Tibial nerve (tissue), 4 donors: ENCODE results near the gene BRIP1. TPM values are rescaled to one million over a fixed set of nuclear protein-coding genes. Genes with fewer than 3 reads are reported as not detected.

ENCODE experiments used
- DNase-seq, 2 donors: peaks; one replicate each; pipeline ENCODE4 v3.0.0-alpha.2; 2019; ENCODE audit warnings: low spot score in 2 of 2
- H3K27ac ChIP-seq, 4 donors: fragments of 200-600 bp; sonication (generic) in 3 of 4; one replicate each; pipeline ENCODE4 v1.5.1; 2017 to 2019; ENCODE audit warnings: mild to moderate bottlenecking in 1 of 4
- H3K27me3 ChIP-seq, 2 donors: fragments of 200-600 bp; sonication (generic) in 1 of 2; one replicate each; pipeline versions ENCODE4 v1.5.1 to v1.6.0; 2017 to 2019
- H3K36me3 ChIP-seq, 3 donors: fragments of 200-600 bp; sonication (generic); one replicate each; pipeline ENCODE4 v1.5.1; 2018 to 2019
- H3K4me1 ChIP-seq, 4 donors: fragments of 200-600 bp; sonication (generic) in 3 of 4; one replicate each; pipeline ENCODE4 v1.5.1; 2017 to 2019
- H3K4me3 ChIP-seq, 4 donors: fragments of 200-600 bp; sonication (generic) in 3 of 4; one replicate each; pipeline ENCODE4 v1.5.1; 2017 to 2019; ENCODE audit warnings: mild to moderate bottlenecking in 1 of 4, moderate library complexity in 1 of 4
- H3K9me3 ChIP-seq, 4 donors: fragments of 200-600 bp; sonication (generic) in 3 of 4; one replicate each; pipeline ENCODE4 v1.5.1; 2017 to 2019
- CTCF ChIP-seq, 5 experiments: fragments of 200-600 bp in 3 of 5; fragments of 450-650 bp in 2 of 5; sonication (generic) in 3 of 5; IDR thresholded peaks; one replicate each; pipeline ENCODE4 v1.5.1; 2016 to 2019; ENCODE audit warnings: antibody characterized with exemption in 5 of 5, mild to moderate bottlenecking in 3 of 5, moderate library complexity in 2 of 5
- EP300 ChIP-seq, 2 donors: sonication (generic); formaldehyde crosslinking; IDR thresholded peaks; one replicate each; pipeline ENCODE4 v1.6.1; 2017; ENCODE audit warnings: antibody characterized with exemption in 2 of 2, mild to moderate bottlenecking in 1 of 2
- POLR2A ChIP-seq, 2 donors: fragments of 450-650 bp; IDR thresholded peaks; one replicate each; pipeline ENCODE4 v1.6.1; 2017; ENCODE audit warnings: antibody characterized with exemption in 2 of 2, mild to moderate bottlenecking in 2 of 2, moderate library complexity in 2 of 2
- WGBS, 2 donors: methylation state at CpG; one replicate each; pipeline ENCODE4 v1.1.5; 2018; 5-methylcytosine and 5-hydroxymethylcytosine counted together
- total RNA-seq, 4 donors: library from RNA; depleted of rRNA; stranded (reverse); fragments of >200 nt; gene quantifications; one replicate each; pipeline ENCODE4 v1.1.0, GENCODE V29; 2016

The BRIP1 gene
- total RNA-seq, 4 donors from 2014 or later, result 0.42 to 3.9 (median 0.89) TPM

GRCh38 chr17:61710546-61710945, 152.8 kb downstream of the BRIP1 start:
- Histone ChIP-seq H3K9me3 (peaks cover 0 to 5% (median under 1%) of the 10 kb centered on the region in 4 donors), H3K27ac (no peak overlapping the region), H3K4me3 (no peak overlapping the region), H3K36me3 (no peaks in the 10 kb centered on the region), H3K4me1 (no peaks in the 10 kb centered on the region), H3K27me3 (no peaks in the 10 kb centered on the region)
- TF ChIP-seq POLR2A (IDR thresholded peaks at IDR 0.05) (no peak), EP300 (IDR thresholded peaks at IDR 0.05) (no peak), CTCF (IDR thresholded peaks at IDR 0.05) (no peak)
- WGBS, 2 donors, result 96 to 97% methylated on average over 4 of the region's 4 CpGs
- no peak for DNase-seq

GRCh38 chr17:61709567-61709966, 153.8 kb downstream of the BRIP1 start:
- no peak overlapping the region for H3K27ac ChIP-seq
- H3K4me1 ChIP-seq, result no peaks in the 10 kb centered on the region
- no peaks in the 10 kb centered on the region for H3K27me3 ChIP-seq
- TF ChIP-seq POLR2A (IDR thresholded peaks at IDR 0.05) (no peak), EP300 (IDR thresholded peaks at IDR 0.05) (no peak), CTCF (IDR thresholded peaks at IDR 0.05) (no peak)
- 89 to 93% methylated on average over 1 of the region's 1 CpG for WGBS, 2 donors
- DNase-seq, result no peak
- H3K9me3 ChIP-seq, result peaks cover 0 to 5% (median 0%) of the 10 kb centered on the region in 4 donors
- no peaks in the 10 kb centered on the region for H3K36me3 ChIP-seq
- no peak overlapping the region for H3K4me3 ChIP-seq

- H3K36me3 ChIP-seq, result no peaks in the 10 kb centered on the region
- H3K27me3 ChIP-seq, result no peaks in the 10 kb centered on the region
- no peak overlapping the region for H3K4me3 ChIP-seq
- no peak for DNase-seq
- 95 to 98% methylated on average over 3 of the region's 3 CpGs for WGBS, 2 donors
- H3K9me3 ChIP-seq, result peaks cover 0 to 24% (median 13%) of the 10 kb centered on the region in 4 donors
- no peak overlapping the region for H3K27ac ChIP-seq
- no peaks in the 10 kb centered on the region for H3K4me1 ChIP-seq
- TF ChIP-seq EP300 (IDR thresholded peaks at IDR 0.05) (no peak), CTCF (IDR thresholded peaks at IDR 0.05) (no peak), POLR2A (IDR thresholded peaks at IDR 0.05) (no peak)
Observed at GRCh38 chr17:61704935-61705449, 158.3 kb downstream of the BRIP1 start.

- Histone ChIP-seq H3K27ac (no peak overlapping the region), H3K4me3 (no peak overlapping the region), H3K36me3 (no peaks in the 10 kb centered on the region), H3K4me1 (no peaks in the 10 kb centered on the region), H3K27me3 (no peaks in the 10 kb centered on the region), H3K9me3 (peaks cover 0 to 39% (median 20%) of the 10 kb centered on the region in 4 donors)
- 95% methylated on average over 3 of the region's 3 CpGs for WGBS, 2 donors
- no peak for TF ChIP-seq CTCF (IDR thresholded peaks at IDR 0.05)
- TF ChIP-seq POLR2A (IDR thresholded peaks at IDR 0.05), result no peak
- no peak for TF ChIP-seq EP300 (IDR thresholded peaks at IDR 0.05)
- no peak for DNase-seq
Observed at GRCh38 chr17:61702450-61702849, 160.9 kb downstream of the BRIP1 start.

GRCh38 chr17:61701978-61702377, 161.3 kb downstream of the BRIP1 start:
- no peak for TF ChIP-seq POLR2A (IDR thresholded peaks at IDR 0.05)
- 97 to 100% methylated on average over 1 of the region's 1 CpG for WGBS, 2 donors
- H3K27ac ChIP-seq, result no peak overlapping the region
- no peaks in the 10 kb centered on the region for H3K36me3 ChIP-seq
- no peak for DNase-seq
- H3K4me3 ChIP-seq, result no peak overlapping the region
- H3K9me3 ChIP-seq, result peaks cover 0 to 39% (median 20%) of the 10 kb centered on the region in 4 donors
- no peaks in the 10 kb centered on the region for H3K4me1 ChIP-seq
- no peaks in the 10 kb centered on the region for H3K27me3 ChIP-seq

- peaks cover 0 to 44% (median 18%) of the 10 kb centered on the region in 4 donors for H3K9me3 ChIP-seq
- no peaks in the 10 kb centered on the region for H3K4me1 ChIP-seq
- no peaks in the 10 kb centered on the region for H3K36me3 ChIP-seq
- H3K27ac ChIP-seq, result no peak overlapping the region
- WGBS, 2 donors, result 96 to 100% methylated on average over 1 of the region's 1 CpG
- no peaks in the 10 kb centered on the region for H3K27me3 ChIP-seq
- H3K4me3 ChIP-seq, result no peak overlapping the region
- TF ChIP-seq CTCF (IDR thresholded peaks at IDR 0.05), result no peak
- no peak for TF ChIP-seq POLR2A (IDR thresholded peaks at IDR 0.05)
- TF ChIP-seq EP300 (IDR thresholded peaks at IDR 0.05), result no peak
- no peak for DNase-seq
Observed at GRCh38 chr17:61701334-61701733, 162.0 kb downstream of the BRIP1 start.
